Measurements from ENCODE around the gene ZNF618.

ZNF618 gene

GRCh38 chr9:113885183-113886025, 9.3 kb downstream of the ZNF618 start:
- no peak for DNase-seq

GRCh38 chr9:113886026-113886369, 9.9 kb downstream of the ZNF618 start:
- no peak for DNase-seq

- no peak for DNase-seq
Measured at GRCh38 chr9:113886466-113886865, 10.4 kb downstream of the ZNF618 start.

- no peak for DNase-seq
Measured at GRCh38 chr9:113886933-113887332, 10.8 kb downstream of the ZNF618 start.

- no peak for DNase-seq
Measured at GRCh38 chr9:113887436-113887835, 11.3 kb downstream of the ZNF618 start.

- DNase-seq, result no peak
Measured at GRCh38 chr9:113888336-113888735, 12.2 kb downstream of the ZNF618 start.

GRCh38 chr9:113888976-113889375, 12.9 kb downstream of the ZNF618 start:
- DNase-seq, result no peak

GRCh38 chr9:113890704-113891103, 14.6 kb downstream of the ZNF618 start:
- no peak for DNase-seq

- DNase-seq, result no peak
Measured at GRCh38 chr9:113892861-113893491, 16.9 kb downstream of the ZNF618 start.

- DNase-seq, result no peak
Measured at GRCh38 chr9:113894166-113894565, 18.1 kb downstream of the ZNF618 start.

- no peak for DNase-seq
Measured at GRCh38 chr9:113895526-113895925, 19.4 kb downstream of the ZNF618 start.

GRCh38 chr9:113896713-113897112, 20.6 kb downstream of the ZNF618 start:
- DNase-seq, result no peak

GRCh38 chr9:113898151-113898550, 22.0 kb downstream of the ZNF618 start:
- DNase-seq, result no peak

- DNase-seq, result no peak
Measured at GRCh38 chr9:113898596-113898995, 22.5 kb downstream of the ZNF618 start.

GRCh38 chr9:113899205-113899604, 23.1 kb downstream of the ZNF618 start:
- no peak for DNase-seq

GRCh38 chr9:113901221-113901688, 25.1 kb downstream of the ZNF618 start:
- no peak for DNase-seq

GRCh38 chr9:113903514-113904077, 27.5 kb downstream of the ZNF618 start:
- DNase-seq, result no peak

- no peak for DNase-seq
Measured at GRCh38 chr9:113906411-113907110, 30.5 kb downstream of the ZNF618 start.

GRCh38 chr9:113907282-113907681, 31.2 kb downstream of the ZNF618 start:
- DNase-seq, result no peak

- no peak for DNase-seq
Measured at GRCh38 chr9:113909421-113909820, 33.3 kb downstream of the ZNF618 start.

- no peak for DNase-seq
Measured at GRCh38 chr9:113910036-113910639, 34.0 kb downstream of the ZNF618 start.

GRCh38 chr9:113911850-113912557, 35.9 kb downstream of the ZNF618 start:
- DNase-seq, result no peak

All from stimulated activated naive CD4-positive, alpha-beta T cell treated with Interleukin-2 at 50 U/mL for 16 hours (primary cell).